ENCODE measurements around the gene NNMT. TPM values are rescaled to one million over a fixed set of nuclear protein-coding genes. Genes with fewer than 3 reads are reported as not detected.

The NNMT gene
- polyA plus RNA-seq, 1 donor = 0.48 TPM

- DNase-seq = no peak
Observed at GRCh38 chr11:114346709-114347141, 50.5 kb downstream of the NNMT start.

GRCh38 chr11:114348200-114349191 lies 52.3 kb downstream of the NNMT start:
- peak; percentile 64 for DNase-seq

GRCh38 chr11:114350022-114350421 lies 53.8 kb downstream of the NNMT start:
- no peak for DNase-seq

DNA sequence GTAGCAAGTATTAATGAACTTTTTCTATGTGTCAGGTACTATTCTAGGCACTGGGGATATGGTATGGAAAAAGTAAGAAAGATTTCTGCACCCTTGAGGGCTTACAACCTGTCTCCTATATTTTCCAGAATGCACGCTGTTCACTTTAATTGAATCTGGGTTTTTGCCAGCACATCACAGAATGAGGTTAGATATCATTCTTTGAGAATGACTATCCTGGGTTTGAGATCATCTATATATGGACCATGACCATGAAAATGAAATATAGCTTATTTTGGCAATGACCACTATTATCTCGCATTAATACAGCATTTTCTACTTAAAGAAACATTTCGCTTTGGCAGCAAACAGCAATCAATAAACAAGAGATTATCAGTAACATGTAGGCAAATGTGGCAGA lies 57.2 kb downstream of the NNMT start:
- no peak for DNase-seq

- no peak for DNase-seq
Observed at GRCh38 chr11:114354076-114354475, 57.9 kb downstream of the NNMT start.

DNA sequence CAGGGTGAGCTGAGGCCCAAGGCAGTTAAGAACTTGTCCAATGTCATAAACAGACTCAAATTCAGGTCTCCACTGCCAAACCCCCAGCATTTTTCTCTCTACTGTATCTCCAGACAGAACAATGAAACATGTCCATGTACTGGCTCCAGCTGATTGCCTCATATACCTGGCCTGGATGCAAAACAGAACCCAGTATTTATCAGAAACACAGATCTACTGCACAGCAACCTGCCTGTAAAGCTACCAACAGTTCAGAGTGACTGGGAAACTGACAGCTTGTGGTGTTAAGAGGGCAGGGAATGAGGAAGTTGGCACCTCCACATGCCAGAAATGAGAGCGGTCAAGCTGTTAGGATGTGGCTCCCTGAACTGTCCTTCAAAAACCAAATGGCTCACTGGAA lies 62.5 kb downstream of the NNMT start:
- no peak for DNase-seq

GRCh38 chr11:114359342-114359741 lies 63.1 kb downstream of the NNMT start:
- DNase-seq = no peak

DNA sequence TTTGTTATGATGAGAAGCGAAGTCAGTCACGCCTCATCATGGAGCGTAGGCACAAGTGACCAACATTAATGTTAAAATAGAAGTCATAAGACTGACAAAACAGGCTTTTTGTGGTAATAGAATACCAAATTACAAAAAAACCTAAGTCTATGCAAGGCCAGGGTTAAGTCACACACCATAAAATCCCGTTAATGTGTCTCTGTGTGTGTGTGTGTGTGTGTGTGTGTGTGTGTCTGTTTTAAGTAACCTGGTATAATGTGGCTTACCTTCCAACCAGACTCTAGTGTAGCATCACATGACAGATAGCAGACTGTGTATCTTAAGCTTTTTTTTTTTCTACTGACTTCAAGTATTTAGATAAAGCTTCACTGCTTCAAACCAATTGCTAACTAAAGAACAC lies 66.1 kb downstream of the NNMT start:
- no peak for DNase-seq

GRCh38 chr11:114362958-114363357 lies 66.8 kb downstream of the NNMT start:
- no peak for DNase-seq

Other genes starting within 250 kb of the NNMT start
- gene ZBTB16, start 236.7 kb upstream of the NNMT start, polyA plus RNA-seq (ENCODE audit: insufficient read length) = 0.93 TPM
- 17.5 TPM for gene C11orf71, start 104.1 kb downstream of the NNMT start, polyA plus RNA-seq (ENCODE audit: insufficient read length)
- gene RBM7, start 104.3 kb downstream of the NNMT start, polyA plus RNA-seq (ENCODE audit: insufficient read length) = 58.4 TPM
- 128 TPM for gene REXO2, start 143.1 kb downstream of the NNMT start, polyA plus RNA-seq (ENCODE audit: insufficient read length)

All from left kidney (tissue), 2 donors.